HG02938 (cell line): ENCODE data around the gene NFYC.

ENCODE experiments used
- ATAC-seq: cut with Tn5 transposase; IDR thresholded peaks from one replicate; pipeline ENCODE4 v1.9.1; 2021; ENCODE audit warnings: mild to moderate bottlenecking, moderate library complexity; ENCODE audit not compliant: unreplicated experiment

Gene NFYC

DNA sequence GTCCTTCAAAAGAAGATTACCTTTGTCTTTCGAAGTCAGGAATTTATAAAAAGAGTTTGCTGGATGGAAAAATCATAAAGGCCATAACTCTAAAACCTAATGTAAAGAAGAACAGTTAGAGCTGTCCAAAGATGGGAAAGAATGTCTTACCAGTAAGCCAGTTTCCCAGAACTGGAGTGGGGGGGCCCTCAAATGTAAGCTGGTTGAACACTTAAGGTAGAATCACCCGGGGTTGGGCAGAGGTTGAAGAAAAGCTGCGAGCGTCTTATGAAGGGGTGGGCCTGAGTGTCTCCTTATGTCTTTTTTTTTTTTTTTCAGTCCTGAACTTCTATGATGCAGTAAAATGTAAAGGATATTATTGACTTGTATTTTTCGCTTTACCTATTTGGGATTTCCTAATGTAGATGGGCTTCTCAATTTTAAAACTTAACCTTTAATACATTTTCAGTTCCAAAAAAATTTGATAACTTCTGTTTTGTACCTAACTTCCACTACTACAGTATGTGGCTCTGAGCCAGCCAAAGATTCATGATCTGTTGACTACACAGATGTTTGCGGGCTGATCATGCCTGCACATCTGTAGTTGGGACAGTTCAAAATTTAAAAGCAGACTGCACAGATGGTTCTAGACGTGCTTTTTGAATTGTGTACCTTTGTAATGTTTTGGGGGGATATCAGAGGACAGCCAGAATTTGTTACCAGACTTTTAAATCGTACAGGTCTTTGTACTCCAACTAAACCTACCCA, 43.6 kb downstream of the NFYC start:
- no peak for ATAC-seq

DNA sequence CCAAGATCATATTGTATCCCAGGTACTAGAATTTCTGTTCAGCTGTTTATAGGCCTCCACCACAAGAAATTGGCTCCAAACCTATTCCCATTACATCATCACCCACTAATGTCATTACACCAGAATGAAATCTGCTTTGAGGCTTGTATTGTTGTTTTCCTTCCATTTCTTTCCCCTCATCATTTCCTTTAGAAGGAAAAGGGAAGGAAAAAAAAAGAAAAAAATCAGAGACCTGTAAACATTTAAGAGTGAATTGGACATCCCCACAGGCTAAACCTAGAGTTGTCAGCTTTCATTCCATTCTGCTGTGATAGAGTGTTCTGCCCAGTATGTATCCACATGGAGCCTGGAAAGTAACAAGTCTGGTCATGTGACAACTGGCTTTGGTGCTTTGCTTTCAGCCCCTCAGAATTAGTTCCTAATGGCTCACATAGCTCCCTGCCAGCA, 44.6 kb downstream of the NFYC start:
- ATAC-seq: no peak

DNA sequence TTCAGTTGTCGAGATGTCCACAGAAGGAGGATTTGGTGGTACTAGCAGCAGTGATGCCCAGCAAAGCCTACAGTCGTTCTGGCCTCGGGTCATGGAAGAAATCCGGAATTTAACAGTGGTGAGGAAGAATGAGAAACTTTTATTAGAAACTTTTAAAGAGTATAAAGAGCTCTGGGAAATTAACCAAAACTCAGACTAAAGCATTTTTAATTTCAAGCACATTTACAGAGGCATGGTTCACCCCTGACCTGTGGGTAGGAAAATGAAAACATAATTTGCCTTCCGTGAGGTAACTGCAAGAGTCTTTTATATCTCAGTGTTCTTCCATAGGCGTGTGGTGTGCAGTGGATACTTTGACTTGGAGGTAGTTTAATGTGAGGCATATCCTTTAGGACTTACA, 47.3 kb downstream of the NFYC start:
- no peak for ATAC-seq

DNA sequence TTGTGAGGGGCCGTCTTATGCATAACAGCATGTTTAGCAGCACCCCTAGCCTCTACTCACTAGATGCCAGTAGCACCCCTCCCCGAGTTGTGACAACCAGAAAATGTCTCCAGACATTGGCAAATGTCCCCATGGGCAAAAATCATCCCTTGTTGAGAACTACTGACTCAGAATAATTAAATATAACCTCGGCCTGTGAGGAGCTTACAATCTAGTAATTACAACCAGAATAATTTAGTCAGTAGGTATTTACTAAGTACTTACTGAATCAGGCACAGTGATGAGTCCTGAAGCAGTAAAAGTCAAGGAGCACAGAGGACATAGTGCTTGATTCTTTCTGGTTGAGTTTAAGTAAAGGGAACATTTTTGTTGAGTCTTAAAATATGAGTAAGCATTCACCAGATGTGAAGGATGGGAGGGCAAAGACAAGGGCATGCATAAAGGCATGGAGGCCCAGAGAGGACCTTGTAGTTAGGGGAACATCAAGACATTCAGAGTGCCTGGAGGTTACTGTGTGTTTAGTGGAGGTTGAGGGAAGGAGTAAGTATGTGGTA, 48.0 kb downstream of the NFYC start:
- no peak for ATAC-seq

DNA sequence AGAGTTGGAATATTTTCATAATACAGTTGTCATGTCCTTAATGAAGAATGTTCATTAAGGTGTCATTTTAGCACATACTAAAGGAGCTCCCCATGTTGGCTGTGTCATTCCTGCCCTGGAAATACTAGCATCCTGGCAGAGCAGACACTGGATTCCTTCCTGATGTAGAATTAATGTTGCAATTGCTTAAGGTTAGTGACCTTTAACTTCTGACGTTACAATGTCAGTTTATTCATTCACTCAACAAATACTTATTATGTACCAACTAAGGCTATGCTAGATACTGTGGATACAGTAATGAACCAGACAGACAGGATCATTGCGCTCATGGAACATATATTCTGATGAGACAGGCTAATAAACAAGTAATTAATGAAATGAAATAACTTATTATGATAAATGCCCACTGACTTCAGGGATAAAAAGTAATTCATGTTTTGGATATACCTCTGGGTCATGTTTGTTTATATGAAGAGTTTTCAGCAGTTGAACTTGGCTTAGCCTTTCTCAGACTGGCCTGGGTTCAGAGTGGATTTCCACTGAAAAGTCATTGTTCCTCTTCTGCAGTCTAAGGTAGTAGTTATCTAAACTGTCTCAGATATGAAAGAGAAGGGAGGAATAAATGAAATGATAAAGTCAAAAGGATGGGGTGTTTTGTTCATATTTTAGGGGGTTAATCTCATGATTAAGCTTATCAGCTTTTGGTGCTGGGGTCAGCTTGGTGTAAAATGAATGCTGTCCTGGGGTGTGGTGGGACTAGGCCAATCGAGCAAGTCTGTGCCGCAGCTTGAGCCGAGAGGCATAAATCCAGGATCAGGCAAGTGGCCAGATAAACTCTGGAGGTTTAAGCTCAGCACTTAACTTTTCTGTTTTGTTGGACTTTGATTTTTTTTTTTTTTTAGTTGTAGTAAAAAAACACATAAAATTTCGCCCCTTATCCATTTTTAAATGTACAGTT, 48.8 kb downstream of the NFYC start:
- no peak for ATAC-seq

DNA sequence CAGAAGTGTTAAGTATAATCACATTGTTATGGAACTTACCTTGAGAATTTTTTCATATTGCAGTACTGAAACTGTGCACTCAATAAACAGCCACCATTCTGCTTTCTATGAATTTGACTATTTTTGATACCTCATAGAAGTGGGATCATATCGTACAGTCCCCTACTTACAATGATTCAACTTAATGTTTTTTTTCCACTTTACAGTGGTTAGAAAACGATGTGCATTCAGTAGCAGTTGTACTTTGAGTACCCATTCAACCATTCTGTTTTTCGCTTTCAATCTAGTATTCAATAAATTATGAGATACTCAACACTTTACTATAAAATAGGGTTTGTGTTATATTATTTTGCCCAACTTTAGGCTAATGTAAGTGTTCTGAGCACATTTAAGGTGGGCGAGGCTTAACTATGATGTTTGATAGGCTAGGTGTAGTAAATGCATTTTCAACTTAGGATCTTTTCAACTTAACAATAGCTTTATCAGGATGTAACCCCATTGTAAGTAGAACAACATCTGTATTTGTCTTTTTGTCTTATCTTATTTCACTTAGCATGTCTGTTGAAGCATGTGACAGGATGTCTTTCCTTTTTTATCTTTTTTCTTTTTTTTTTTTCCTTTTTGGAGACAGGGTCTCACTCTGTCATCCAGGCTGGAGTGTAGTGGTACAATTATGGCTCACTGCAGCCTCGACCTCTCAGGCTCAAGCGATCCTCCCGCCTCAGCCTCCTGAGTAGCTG, 49.7 kb downstream of the NFYC start:
- no peak for ATAC-seq

DNA sequence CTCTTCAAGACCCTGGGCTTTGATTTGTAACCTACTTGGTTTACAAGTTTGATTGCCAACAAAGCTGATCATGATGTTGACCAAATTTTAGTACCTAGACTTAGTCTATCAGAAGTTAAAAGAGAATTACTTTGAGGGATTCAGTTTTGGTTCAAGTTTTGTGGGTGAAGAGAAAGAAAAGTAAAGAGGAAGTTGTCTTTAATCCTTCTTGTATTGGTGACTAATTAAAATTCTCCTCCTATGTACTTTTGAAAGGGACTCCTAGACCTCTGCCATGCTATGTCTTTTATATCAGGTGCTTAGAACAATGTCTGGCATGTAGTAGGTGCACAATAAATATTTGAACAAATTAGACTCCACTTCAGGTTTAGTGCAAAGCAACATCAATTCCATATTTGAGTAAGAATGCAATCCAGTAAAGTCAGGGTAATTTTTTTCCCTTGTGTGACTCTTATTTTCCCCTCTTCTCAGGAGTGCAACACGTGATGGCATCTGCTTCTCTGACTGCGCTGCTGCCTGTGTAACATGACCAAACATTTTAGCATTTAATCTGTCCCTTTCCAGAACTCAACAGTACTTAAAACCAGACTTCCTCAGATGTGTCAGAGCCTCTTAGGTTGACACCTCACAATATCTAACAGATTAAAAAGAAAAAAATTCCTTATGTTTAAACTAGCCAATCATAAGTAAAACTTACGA, 51.0 kb downstream of the NFYC start:
- no peak for ATAC-seq

DNA sequence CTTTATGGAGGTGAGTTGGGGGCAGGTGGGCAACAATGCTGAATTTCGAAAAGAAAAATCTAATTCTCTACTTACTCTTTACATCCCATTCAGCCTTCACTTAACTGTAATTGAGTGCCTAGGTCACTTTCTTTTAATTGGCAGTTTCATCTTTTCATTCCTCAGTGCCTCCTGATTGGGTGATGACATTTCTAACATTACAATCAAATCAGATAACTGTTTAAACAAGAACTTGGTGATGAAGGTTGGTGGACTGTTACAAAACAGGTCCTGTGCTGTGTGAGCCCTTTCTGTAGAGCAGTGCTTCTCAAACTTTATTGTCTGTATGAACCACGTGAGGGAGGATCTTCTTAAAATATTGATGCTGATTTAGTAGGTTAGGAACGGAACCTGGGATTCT, 51.9 kb downstream of the NFYC start:
- no peak for ATAC-seq

DNA sequence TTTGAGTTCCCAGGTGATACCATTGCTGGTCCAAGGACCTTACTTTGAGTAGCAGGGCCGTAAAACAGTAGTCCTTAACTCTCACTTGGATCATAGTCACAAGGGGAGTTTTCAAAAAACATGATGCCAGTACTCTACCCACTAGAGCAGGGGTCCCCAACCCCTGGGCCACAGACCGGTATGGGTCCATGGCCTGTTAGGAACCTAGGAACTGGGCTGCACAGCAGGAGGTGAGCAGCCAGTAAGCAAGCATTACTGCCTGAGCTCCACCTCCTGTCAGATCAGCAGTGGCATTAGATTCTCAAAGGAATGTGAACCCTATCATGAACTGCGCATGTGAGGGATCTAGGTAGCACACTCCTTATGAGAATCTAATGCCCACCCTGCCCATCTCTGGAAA, 52.4 kb downstream of the NFYC start:
- ATAC-seq: no peak

DNA sequence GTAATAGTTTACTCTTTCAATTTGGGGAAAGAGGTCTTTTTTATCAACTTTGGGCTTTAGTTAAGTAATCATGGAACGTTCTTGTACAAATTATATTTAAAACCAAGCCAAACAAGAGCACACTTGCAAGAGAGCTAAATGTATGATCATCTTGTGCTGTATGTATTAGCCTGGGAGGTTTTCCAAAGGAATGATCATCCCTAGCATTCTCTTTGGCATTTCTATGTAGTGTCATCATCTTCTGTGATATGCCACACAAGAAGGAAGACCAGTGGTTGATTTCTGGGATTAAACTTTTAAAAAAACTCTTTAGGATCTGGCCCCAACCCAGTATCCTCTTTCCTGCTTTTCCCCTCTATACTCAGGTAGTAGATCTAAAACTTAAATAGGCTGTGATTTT, 53.7 kb downstream of the NFYC start:
- ATAC-seq: no peak

DNA sequence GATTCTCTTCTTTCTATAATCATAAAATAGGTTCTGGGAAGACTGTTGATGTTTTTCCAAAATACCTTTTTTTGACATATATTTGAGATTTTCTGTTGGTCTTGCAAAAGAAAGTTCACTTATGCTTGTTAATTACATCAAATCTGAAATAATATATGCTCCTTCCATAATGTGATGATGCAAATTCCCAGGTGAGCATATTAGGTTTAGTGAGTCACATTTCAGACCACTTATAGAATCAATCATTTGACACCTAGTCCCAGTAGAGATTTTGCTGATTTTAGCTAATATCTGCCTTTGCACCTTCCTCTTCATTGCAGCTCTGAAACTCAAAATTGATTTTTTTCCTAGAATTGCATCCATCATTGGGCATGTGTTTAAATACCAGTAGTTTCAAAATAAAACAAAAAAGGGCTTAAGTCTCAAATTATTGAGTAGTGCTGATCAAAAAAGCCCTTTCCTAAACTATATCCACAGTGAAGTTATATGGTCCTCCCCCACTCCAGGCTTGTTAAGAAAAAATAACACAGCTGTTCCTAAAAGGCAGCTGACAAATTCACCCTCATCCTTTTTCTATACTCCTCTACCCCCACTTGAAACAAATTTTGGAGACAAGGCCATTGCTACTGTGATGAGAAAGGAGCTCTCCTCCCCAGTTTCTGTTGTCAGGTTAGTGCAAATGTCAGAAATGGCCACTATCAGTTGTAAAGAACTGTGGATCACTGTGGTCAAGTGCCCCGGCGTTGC, 55.0 kb downstream of the NFYC start:
- no peak for ATAC-seq

DNA sequence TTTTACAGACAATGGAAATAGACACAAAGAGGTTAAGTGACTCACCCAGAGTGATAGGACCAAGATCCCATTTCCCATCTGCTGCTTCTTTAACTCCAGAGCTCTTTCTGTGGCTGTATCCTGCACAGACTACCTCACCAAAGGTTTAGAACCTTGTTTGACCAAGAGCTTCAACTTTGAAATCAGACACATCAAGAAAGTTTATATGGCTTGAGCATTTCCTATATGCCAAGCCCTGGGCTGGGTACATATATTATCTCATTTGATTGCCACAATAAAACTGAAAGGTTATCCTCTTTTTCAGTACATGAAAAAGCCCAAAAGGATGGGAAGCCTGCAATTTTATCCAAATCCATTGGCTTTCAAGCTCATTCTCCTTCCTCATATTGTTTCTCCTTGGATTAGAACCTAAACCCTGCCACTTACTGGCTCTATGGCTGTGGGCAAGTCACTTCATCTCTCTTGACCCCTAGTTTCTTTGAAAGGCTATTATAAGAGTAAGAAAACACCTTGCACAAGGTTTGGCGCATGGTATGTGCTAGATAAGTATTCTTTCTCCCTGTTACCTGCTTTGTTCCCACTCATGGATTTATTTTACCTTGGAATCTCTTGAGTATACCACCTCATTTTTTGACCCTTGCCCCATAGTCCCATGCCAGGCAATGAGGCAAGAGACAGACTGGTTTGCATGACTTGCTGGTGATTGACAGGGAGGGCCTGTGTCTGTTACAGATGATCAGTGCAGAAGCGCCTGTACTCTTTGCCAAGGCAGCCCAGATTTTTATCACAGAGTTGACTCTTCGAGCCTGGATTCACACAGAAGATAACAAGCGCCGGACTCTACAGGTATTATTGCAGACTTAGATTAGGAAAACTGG, 57.6 kb downstream of the NFYC start:
- ATAC-seq: no peak

DNA sequence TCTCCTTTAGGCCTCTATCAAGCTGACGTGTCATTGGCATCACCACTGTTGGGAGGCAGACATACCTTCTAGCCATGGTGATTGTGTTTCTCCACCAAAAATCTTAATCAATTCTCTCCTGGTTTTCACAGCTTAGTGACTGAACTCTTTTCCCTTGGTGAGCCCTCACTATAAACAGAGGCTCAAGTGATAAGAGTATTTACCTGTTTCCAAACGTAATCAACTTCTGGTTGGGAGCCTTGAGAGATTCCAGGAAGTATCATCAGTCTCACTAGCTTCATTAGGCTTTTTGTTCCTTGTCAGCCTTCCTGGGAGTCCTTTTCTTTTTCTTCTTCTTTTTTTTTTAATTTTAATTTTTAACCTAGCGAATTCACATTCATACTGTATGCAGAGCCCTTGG, 58.3 kb downstream of the NFYC start:
- no peak for ATAC-seq

DNA sequence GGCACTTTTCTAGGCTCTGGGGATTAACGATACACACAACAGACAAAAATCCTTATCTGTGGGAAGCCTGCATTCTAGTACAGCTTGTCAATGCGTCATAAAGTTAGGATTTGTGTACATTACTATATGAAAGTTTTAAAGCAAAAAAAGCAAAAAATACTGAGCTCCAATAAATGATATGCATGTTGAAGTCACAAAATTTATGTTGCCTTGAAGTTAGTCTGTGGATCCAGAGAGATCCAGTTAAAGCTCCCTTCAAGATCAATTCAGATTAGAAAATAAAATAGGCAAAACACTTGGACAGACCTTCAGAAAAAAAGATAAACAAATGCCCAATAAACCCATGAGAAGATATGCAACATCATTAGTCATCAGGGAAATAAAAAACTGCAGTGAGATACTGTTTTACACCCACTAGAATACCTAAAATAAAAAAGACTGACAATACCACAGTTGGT, 59.0 kb downstream of the NFYC start:
- ATAC-seq: no peak

DNA sequence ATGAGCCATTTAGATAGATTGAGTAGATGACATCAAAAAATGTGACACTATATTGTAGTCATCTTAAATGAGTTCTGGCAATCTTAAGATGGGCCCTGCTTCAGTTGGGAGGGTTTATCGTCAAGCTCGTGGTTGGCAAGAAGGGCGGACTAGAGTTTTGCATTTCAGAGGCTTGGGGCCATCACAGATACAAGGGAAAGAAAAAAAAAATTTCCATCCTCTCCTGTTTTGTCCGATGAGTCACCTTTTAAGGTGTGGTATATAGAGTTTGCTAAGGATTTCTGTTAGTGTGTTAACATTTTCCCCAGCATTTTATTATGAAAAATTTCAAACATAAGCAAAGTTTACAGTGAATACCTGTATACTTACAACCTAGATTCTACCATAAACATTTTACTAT, 60.3 kb downstream of the NFYC start:
- no peak for ATAC-seq

DNA sequence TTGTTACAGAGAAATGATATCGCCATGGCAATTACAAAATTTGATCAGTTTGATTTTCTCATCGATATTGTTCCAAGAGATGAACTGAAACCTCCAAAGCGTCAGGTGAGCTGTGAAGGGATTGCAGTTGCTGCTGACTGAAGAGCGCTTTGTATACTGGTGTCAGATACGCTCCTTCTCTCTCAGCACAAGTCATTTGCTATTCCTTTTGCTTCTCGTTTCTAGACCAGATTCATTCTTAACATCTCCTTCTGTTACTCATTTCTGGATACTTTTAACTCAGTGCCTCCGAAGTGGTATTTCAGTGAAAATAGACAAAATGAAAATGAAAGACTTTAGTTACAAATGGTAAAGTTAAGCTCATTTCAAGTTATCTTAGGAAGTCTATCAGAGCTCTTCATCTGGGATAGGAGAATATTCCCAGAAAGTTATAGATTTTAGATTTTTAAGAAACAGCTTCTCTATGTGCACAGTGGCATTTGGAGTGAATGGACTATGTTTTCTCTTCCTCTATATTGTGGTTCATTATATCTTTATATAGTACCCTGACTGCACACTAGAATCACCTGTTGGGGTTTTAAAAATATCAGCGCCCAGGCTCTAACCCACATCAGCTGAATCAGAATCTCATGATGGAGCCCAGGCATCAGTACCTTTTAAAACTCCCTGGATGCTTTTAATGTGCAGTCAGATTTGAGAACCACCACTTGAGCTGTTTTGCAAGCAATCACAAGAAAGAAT, 61.8 kb downstream of the NFYC start:
- ATAC-seq: no peak

DNA sequence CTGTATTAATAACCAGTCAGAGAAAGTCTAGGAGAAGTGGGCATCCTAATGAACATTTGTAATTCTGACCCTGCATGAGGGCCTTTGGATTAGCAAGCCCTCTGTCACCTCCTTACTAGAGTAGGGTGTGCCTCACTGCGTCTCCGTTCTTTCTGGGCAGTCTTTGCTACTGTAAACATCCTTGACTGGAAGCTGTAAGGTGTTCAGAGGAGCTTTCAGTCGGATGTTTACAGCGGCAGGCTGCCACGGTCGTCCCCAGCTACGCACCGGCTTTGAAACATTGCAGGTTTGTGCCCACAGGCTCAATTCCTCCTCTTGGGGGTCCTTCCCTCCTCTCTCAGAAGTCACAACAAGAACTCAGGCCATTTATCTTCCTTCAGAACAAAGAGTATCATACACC, 62.7 kb downstream of the NFYC start:
- no peak for ATAC-seq

DNA sequence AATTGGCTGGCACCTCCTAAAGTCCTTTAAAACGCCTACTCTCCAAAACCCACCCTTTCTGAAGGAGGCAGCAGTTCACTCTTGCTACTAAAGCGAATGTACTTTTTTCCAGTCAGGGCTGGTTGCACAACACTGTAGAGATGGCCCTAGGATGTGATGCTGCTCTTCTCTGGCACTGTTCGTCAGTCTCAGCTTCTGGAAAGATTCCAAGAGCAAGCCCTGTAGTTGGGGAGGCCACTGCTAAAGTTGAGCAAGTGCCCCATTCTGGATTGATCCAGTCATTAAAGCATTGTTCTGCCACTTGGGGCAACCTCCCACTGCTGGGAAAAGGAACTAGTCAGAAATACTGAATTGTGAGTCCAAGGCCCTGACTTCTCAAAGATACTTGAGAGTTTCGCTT, 63.6 kb downstream of the NFYC start:
- ATAC-seq: no peak
